Type B pancreatic cell (in vitro differentiated cells): ENCODE results near the gene KCNJ8. TPM values are rescaled to one million over a fixed set of nuclear protein-coding genes. Genes with fewer than 3 reads are reported as not detected.

Experiments used
- DNase-seq: peaks from one replicate; pipeline ENCODE4 v3.0.0; 2021; ENCODE audit warnings: mixed read lengths; ENCODE audit not compliant: unreplicated experiment; ENCODE audit errors: extremely low spot score
- H3K27ac Mint-ChIP-seq: 2 replicates; pipeline ENCODE4 v1.8.0; 2021; ENCODE audit warnings: mild to moderate bottlenecking, mixed read lengths
- H3K27me3 Mint-ChIP-seq: 2 replicates; pipeline ENCODE4 v1.8.0; 2021; ENCODE audit warnings: mixed read lengths
- H3K36me3 Mint-ChIP-seq: 2 replicates; pipeline ENCODE4 v1.8.0; 2021; ENCODE audit warnings: mixed read lengths
- H3K4me1 Mint-ChIP-seq: one replicate; pipeline ENCODE4 v1.8.0; 2021; ENCODE audit warnings: mixed read lengths; ENCODE audit not compliant: unreplicated experiment
- H3K4me3 Mint-ChIP-seq: 2 replicates; pipeline ENCODE4 v1.8.0; 2021; ENCODE audit warnings: mild to moderate bottlenecking, mixed read lengths
- H3K9me3 Mint-ChIP-seq: 2 replicates; pipeline ENCODE4 v1.8.0; 2021; ENCODE audit warnings: mixed read lengths
- CTCF ChIP-seq: fragments of 200-600 bp; sonication (generic); conservative IDR thresholded peaks from 2 replicates; pipeline ENCODE4 v1.5.0; 2021; ENCODE audit warnings: antibody characterized with exemption, mild to moderate bottlenecking
- total RNA-seq: library from RNA; stranded (reverse); gene quantifications from 2 replicates; pipeline ENCODE4 v1.2.1, GENCODE V29; 2021; ENCODE audit warnings: low replicate concordance

KCNJ8 gene
- total RNA-seq, 1 donor from 2014 or later, result 2.4 TPM

- DNase-seq, result no peak
- H3K36me3 Mint-ChIP-seq, result no peaks in the 10 kb centered on the region
- H3K27ac Mint-ChIP-seq, result no peak overlapping the region
- no peaks in the 10 kb centered on the region for H3K4me1 Mint-ChIP-seq
- no peaks in the 10 kb centered on the region for H3K9me3 Mint-ChIP-seq
- no peak overlapping the region for H3K4me3 Mint-ChIP-seq
- no peak for TF ChIP-seq CTCF
- peaks cover 18% of the 10 kb centered on the region for H3K27me3 Mint-ChIP-seq
These were observed 14.8 kb downstream of the KCNJ8 start for GRCh38 chr12:21759737-21760136.

- Mint-ChIP-seq H3K9me3 (no peaks in the 10 kb centered on the region), H3K27me3 (peaks cover 25% of the 10 kb centered on the region), H3K4me1 (no peaks in the 10 kb centered on the region), H3K4me3 (no peak overlapping the region), H3K27ac (no peak overlapping the region), H3K36me3 (no peaks in the 10 kb centered on the region)
- no peak for TF ChIP-seq CTCF
- DNase-seq, result no peak
These were observed 16.8 kb downstream of the KCNJ8 start for GRCh38 chr12:21757735-21758134.

- no peak for TF ChIP-seq CTCF
- Mint-ChIP-seq H3K36me3 (no peaks in the 10 kb centered on the region), H3K4me1 (no peaks in the 10 kb centered on the region), H3K9me3 (no peaks in the 10 kb centered on the region), H3K27ac (no peak overlapping the region), H3K27me3 (peaks cover 27% of the 10 kb centered on the region), H3K4me3 (no peak overlapping the region)
- no peak for DNase-seq
These were observed 17.8 kb downstream of the KCNJ8 start for GRCh38 chr12:21756699-21757098.

- H3K9me3 Mint-ChIP-seq, result no peaks in the 10 kb centered on the region
- H3K36me3 Mint-ChIP-seq, result no peaks in the 10 kb centered on the region
- DNase-seq, result no peak
- H3K27ac Mint-ChIP-seq, result no peak overlapping the region
- no peaks in the 10 kb centered on the region for H3K4me1 Mint-ChIP-seq
- no peak overlapping the region for H3K4me3 Mint-ChIP-seq
- peaks cover 42% of the 10 kb centered on the region for H3K27me3 Mint-ChIP-seq
- TF ChIP-seq CTCF, result no peak
These were observed 23.0 kb downstream of the KCNJ8 start for GRCh38 chr12:21751517-21751916.

- Mint-ChIP-seq H3K27ac (no peak overlapping the region), H3K9me3 (no peaks in the 10 kb centered on the region), H3K27me3 (peaks cover 21% of the 10 kb centered on the region), H3K4me3 (no peak overlapping the region), H3K4me1 (no peaks in the 10 kb centered on the region), H3K36me3 (no peaks in the 10 kb centered on the region)
- DNase-seq, result no peak
- no peak for TF ChIP-seq CTCF
These were observed 29.2 kb downstream of the KCNJ8 start for GRCh38 chr12:21745258-21745657.

GRCh38 chr12:21731144-21731543 lies 43.4 kb downstream of the KCNJ8 start:
- Mint-ChIP-seq H3K36me3 (no peaks in the 10 kb centered on the region), H3K4me1 (no peaks in the 10 kb centered on the region), H3K4me3 (no peak overlapping the region), H3K9me3 (no peaks in the 10 kb centered on the region), H3K27ac (no peak overlapping the region), H3K27me3 (peaks cover 42% of the 10 kb centered on the region)
- no peak for TF ChIP-seq CTCF
- DNase-seq, result no peak
